Lower leg skin (tissue), 3 donors: ENCODE measurements around the gene TMSB10.
"Not testable (repeated sequence)": the region's sequence is repeated elsewhere in the genome, so short reads cannot be mapped to it uniquely, and the experiment has no call there.

Experiments used
- CTCF ChIP-seq, 3 donors: fragments of 450-650 bp; IDR thresholded peaks; one replicate each; pipeline ENCODE4 v1.5.1; 2016; ENCODE audit warnings: antibody characterized with exemption in 3 of 3, mild to moderate bottlenecking in 3 of 3, moderate library complexity in 2 of 3
- POLR2A ChIP-seq, 2 donors: fragments of 450-650 bp; IDR thresholded peaks; one replicate each; pipeline ENCODE4 v1.6.1; 2016 to 2017; ENCODE audit warnings: antibody characterized with exemption in 2 of 2, mild to moderate bottlenecking in 1 of 2, moderate library complexity in 1 of 2

DNA sequence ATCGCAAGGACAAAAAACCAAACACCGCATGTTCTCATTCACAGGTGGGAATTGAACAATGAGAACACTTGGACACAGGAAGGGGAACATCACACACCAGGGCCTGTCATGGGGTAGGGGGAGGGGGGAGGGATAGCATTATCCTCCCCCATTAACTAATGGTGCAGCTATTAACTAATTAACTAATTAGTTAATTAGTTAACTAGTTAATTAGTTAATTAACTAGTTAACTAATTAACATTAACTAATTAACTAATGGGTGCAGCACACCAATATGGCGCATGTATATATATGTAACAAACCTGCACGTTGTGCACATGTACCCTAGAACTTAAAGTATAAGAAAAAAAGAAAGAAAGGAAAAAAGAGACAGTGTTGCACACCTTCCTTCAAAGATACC lies 37.1 kb upstream of the TMSB10 start:
- TF ChIP-seq CTCF, POLR2A (IDR thresholded peaks at IDR 0.05): not testable (repeated sequence)
